ENCODE results near the gene TRIM50.

TRIM50 gene

GRCh38 chr7:73308665-73309214 is 19.1 kb downstream of the TRIM50 start, which contains the start of gene NSUN5:
TSS of gene NSUN5 (minus strand) at chr7:73308826. CDS start at chr7:73308790, 36 bp downstream.
- TF ChIP-seq NFIC (IDR thresholded peaks at IDR 0.05) (0 out of 2 replicates have a peak, but pooled peaks have one; percentile 33), ZBTB7A (IDR thresholded peaks at IDR 0.05; ENCODE audit: low read depth) (no peak), YY1 (IDR thresholded peaks at IDR 0.05; ENCODE audit: low read depth) (peak; percentile 81), USF1 (IDR thresholded peaks at IDR 0.05) (peak; percentile 51; the same call in 1 of the 2 replicates), TCF12 (IDR thresholded peaks at IDR 0.05; ENCODE audit: low read depth) (peak; percentile 69; the same call in 1 of the 2 replicates), CEBPB (IDR thresholded peaks at IDR 0.05) (no peak; the same call in 1 of the 2 replicates), CREB1 (IDR thresholded peaks at IDR 0.05; ENCODE audit: low read depth) (peak; percentile 24; the same call in 1 of the 2 replicates), EGR1 (IDR thresholded peaks at IDR 0.05) (0 out of 2 replicates have a peak, but pooled peaks have one; percentile 35), FOXM1 (IDR thresholded peaks at IDR 0.05; ENCODE audit: borderline replicate concordance, low read depth) (no peak), TEAD4 (IDR thresholded peaks at IDR 0.05) (no peak), TAF1 (IDR thresholded peaks at IDR 0.05; ENCODE audit: low read depth) (peak; percentile 85), EP300 (IDR thresholded peaks at IDR 0.05; ENCODE audit: borderline replicate concordance) (0 out of 2 replicates have a peak, but pooled peaks have one; percentile 12), RAD21 (IDR thresholded peaks at IDR 0.05; ENCODE audit: low read depth) (no peak)
- TF ChIP-seq, protein P1, sequence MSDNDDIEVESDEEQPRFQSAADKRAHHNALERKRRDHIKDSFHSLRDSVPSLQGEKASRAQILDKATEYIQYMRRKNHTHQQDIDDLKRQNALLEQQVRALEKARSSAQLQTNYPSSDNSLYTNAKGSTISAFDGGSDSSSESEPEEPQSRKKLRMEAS (IDR thresholded peaks at IDR 0.05), result peak; percentile 100
- TF ChIP-seq, protein P2, sequence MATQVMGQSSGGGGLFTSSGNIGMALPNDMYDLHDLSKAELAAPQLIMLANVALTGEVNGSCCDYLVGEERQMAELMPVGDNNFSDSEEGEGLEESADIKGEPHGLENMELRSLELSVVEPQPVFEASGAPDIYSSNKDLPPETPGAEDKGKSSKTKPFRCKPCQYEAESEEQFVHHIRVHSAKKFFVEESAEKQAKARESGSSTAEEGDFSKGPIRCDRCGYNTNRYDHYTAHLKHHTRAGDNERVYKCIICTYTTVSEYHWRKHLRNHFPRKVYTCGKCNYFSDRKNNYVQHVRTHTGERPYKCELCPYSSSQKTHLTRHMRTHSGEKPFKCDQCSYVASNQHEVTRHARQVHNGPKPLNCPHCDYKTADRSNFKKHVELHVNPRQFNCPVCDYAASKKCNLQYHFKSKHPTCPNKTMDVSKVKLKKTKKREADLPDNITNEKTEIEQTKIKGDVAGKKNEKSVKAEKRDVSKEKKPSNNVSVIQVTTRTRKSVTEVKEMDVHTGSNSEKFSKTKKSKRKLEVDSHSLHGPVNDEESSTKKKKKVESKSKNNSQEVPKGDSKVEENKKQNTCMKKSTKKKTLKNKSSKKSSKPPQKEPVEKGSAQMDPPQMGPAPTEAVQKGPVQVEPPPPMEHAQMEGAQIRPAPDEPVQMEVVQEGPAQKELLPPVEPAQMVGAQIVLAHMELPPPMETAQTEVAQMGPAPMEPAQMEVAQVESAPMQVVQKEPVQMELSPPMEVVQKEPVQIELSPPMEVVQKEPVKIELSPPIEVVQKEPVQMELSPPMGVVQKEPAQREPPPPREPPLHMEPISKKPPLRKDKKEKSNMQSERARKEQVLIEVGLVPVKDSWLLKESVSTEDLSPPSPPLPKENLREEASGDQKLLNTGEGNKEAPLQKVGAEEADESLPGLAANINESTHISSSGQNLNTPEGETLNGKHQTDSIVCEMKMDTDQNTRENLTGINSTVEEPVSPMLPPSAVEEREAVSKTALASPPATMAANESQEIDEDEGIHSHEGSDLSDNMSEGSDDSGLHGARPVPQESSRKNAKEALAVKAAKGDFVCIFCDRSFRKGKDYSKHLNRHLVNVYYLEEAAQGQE (IDR thresholded peaks at IDR 0.05; ENCODE audit: low read depth), result no peak

- no peak for TF ChIP-seq RAD21 (IDR thresholded peaks at IDR 0.05; ENCODE audit: low read depth)
- TF ChIP-seq USF1 (IDR thresholded peaks at IDR 0.05), result no peak
- no peak for TF ChIP-seq NFIC (IDR thresholded peaks at IDR 0.05)
- no peak for TF ChIP-seq TEAD4 (IDR thresholded peaks at IDR 0.05)
- TF ChIP-seq CEBPB (IDR thresholded peaks at IDR 0.05), result no peak
- no peak for TF ChIP-seq CREB1 (IDR thresholded peaks at IDR 0.05; ENCODE audit: low read depth)
- no peak for TF ChIP-seq EP300 (IDR thresholded peaks at IDR 0.05; ENCODE audit: borderline replicate concordance)
- TF ChIP-seq TCF12 (IDR thresholded peaks at IDR 0.05; ENCODE audit: low read depth), result no peak
- TF ChIP-seq ZBTB7A (IDR thresholded peaks at IDR 0.05; ENCODE audit: low read depth), result no peak
- TF ChIP-seq, protein P1 (IDR thresholded peaks at IDR 0.05), result no peak
- no peak for TF ChIP-seq FOXM1 (IDR thresholded peaks at IDR 0.05; ENCODE audit: borderline replicate concordance, low read depth)
- no peak for TF ChIP-seq EGR1 (IDR thresholded peaks at IDR 0.05)
- TF ChIP-seq TAF1 (IDR thresholded peaks at IDR 0.05; ENCODE audit: low read depth), result no peak
- TF ChIP-seq YY1 (IDR thresholded peaks at IDR 0.05; ENCODE audit: low read depth), result no peak
- TF ChIP-seq, protein P2 (IDR thresholded peaks at IDR 0.05; ENCODE audit: low read depth), result no peak
These were observed 19.7 kb downstream of the TRIM50 start for GRCh38 chr7:73308074-73308664.

GRCh38 chr7:73307436-73307835 is 20.4 kb downstream of the TRIM50 start:
- TF ChIP-seq TCF12 (IDR thresholded peaks at IDR 0.05; ENCODE audit: low read depth) (no peak), YY1 (IDR thresholded peaks at IDR 0.05; ENCODE audit: low read depth) (no peak), CREB1 (IDR thresholded peaks at IDR 0.05; ENCODE audit: low read depth) (no peak), FOXM1 (IDR thresholded peaks at IDR 0.05; ENCODE audit: borderline replicate concordance, low read depth) (no peak), TEAD4 (IDR thresholded peaks at IDR 0.05) (no peak), TAF1 (IDR thresholded peaks at IDR 0.05; ENCODE audit: low read depth) (no peak), USF1 (IDR thresholded peaks at IDR 0.05) (no peak), EP300 (IDR thresholded peaks at IDR 0.05; ENCODE audit: borderline replicate concordance) (no peak), ZBTB7A (IDR thresholded peaks at IDR 0.05; ENCODE audit: low read depth) (no peak), RAD21 (IDR thresholded peaks at IDR 0.05; ENCODE audit: low read depth) (no peak), CEBPB (IDR thresholded peaks at IDR 0.05) (no peak), NFIC (IDR thresholded peaks at IDR 0.05) (no peak), EGR1 (IDR thresholded peaks at IDR 0.05) (no peak)
- TF ChIP-seq, protein P2 (IDR thresholded peaks at IDR 0.05; ENCODE audit: low read depth), result no peak
- TF ChIP-seq, protein P1 (IDR thresholded peaks at IDR 0.05), result no peak
